HepG2 (cell line): Measurements from ENCODE around the gene HOXA5. TPM values are rescaled to one million over a fixed set of nuclear protein-coding genes. Genes with fewer than 3 reads are reported as not detected.

ENCODE experiments used
- CCDC6 ChIP-seq: sonication (generic); formaldehyde crosslinking; IDR thresholded peaks from 2 replicates; pipeline ENCODE4 v1.8.1; 2022; ENCODE audit warnings: mild to moderate bottlenecking, missing genetic modification reagents, moderate library complexity
- DMTF1 ChIP-seq: sonication (generic); formaldehyde crosslinking; IDR thresholded peaks from 2 replicates; pipeline ENCODE4 v1.4.0; 2020; ENCODE audit warnings: mild to moderate bottlenecking, missing genetic modification reagents
- DR1 ChIP-seq: sonication (generic); formaldehyde crosslinking; IDR thresholded peaks from 2 replicates; pipeline ENCODE4 v1.8.0; 2021; ENCODE audit warnings: mild to moderate bottlenecking, missing genetic modification reagents, inconsistent platforms
- FOXA1 ChIP-seq, 2 experiments: fragments of 450-650 bp in 1 of 2; sonication (generic) in 1 of 2; formaldehyde crosslinking in 1 of 2; IDR thresholded peaks; 2 replicates each; pipeline versions ENCODE4 v1.4.0 to v1.6.1; 2016 to 2020; ENCODE audit warnings: missing genetic modification reagents in 1 of 2
- GTF2F1 ChIP-seq: fragments of 150-350 bp; IDR thresholded peaks from 2 replicates; pipeline ENCODE4 v1.6.1; 2014; ENCODE audit warnings: low read length
- HNRNPK ChIP-seq: fragments of 200-400 bp; formaldehyde crosslinking; IDR thresholded peaks from 2 replicates; pipeline ENCODE4 v1.6.1; 2018; ENCODE audit warnings: low read length, low read depth, moderate library complexity, mild to moderate bottlenecking; ENCODE audit not compliant: poor library complexity, severe bottlenecking
- HNRNPL ChIP-seq: fragments of 200-400 bp; formaldehyde crosslinking; IDR thresholded peaks from 2 replicates; pipeline ENCODE4 v1.6.1; 2017; ENCODE audit warnings: mild to moderate bottlenecking, low read depth, low read length
- MAZ ChIP-seq, 2 experiments: sonication (generic) in 1 of 2; formaldehyde crosslinking in 1 of 2; IDR thresholded peaks; 2 replicates each; pipeline versions ENCODE4 v1.5.0 to v1.6.1; 2012 to 2020; ENCODE audit warnings: low read depth in 2 of 2, mild to moderate bottlenecking in 2 of 2, borderline replicate concordance in 1 of 2, improper control_type of control experiment in 1 of 2, low read length in 1 of 2, missing genetic modification reagents in 1 of 2, moderate library complexity in 1 of 2
- NR2F2 ChIP-seq: IDR thresholded peaks from 2 replicates; pipeline ENCODE4 v1.6.1; 2012; ENCODE audit warnings: low read depth, inconsistent platforms, borderline replicate concordance
- PAF1 ChIP-seq: IDR thresholded peaks from 2 replicates; pipeline ENCODE4 v1.6.1; 2016; ENCODE audit warnings: missing genetic modification reagents, missing compliant biosample characterization
- POLR2A ChIP-seq, 2 experiments: IDR thresholded peaks; 2 replicates each; pipeline ENCODE4 v1.6.1; 2011; ENCODE audit warnings: low read depth in 2 of 2, low read length in 2 of 2, mild to moderate bottlenecking in 1 of 2, moderate library complexity in 1 of 2; ENCODE audit not compliant: insufficient read depth in 1 of 2
- REL ChIP-seq: sonication (generic); formaldehyde crosslinking; conservative IDR thresholded peaks from 2 replicates; pipeline ENCODE4 v1.8.0; 2022; ENCODE audit warnings: mild to moderate bottlenecking, missing genetic modification reagents, moderate library complexity
- SALL2 ChIP-seq: sonication (generic); formaldehyde crosslinking; IDR thresholded peaks from 2 replicates; pipeline ENCODE4 v1.8.1; 2023; ENCODE audit warnings: mild to moderate bottlenecking, missing genetic modification reagents, inconsistent platforms
- SAP130 ChIP-seq: IDR thresholded peaks from 2 replicates; pipeline ENCODE4 v1.6.1; 2016; ENCODE audit warnings: low read depth
- SMAD3 ChIP-seq: sonication (generic); formaldehyde crosslinking; IDR thresholded peaks from 2 replicates; pipeline ENCODE4 v1.4.0; 2020; ENCODE audit warnings: missing genetic modification reagents
- STAG1 ChIP-seq: sonication (generic); formaldehyde crosslinking; IDR thresholded peaks from 2 replicates; pipeline ENCODE4 v1.4.0; 2020; ENCODE audit warnings: missing genetic modification reagents
- SYNCRIP ChIP-seq: fragments of 200-400 bp; formaldehyde crosslinking; IDR thresholded peaks from 2 replicates; pipeline ENCODE4 v1.6.1; 2018; ENCODE audit warnings: mild to moderate bottlenecking, low read depth, low read length; ENCODE audit not compliant: insufficient read depth
- ZFP62 ChIP-seq: sonication (generic); formaldehyde crosslinking; IDR thresholded peaks from 2 replicates; pipeline ENCODE4 v1.4.0; 2020; ENCODE audit warnings: missing genetic modification reagents
- ZNF616 ChIP-seq: sonication (generic); formaldehyde crosslinking; IDR thresholded peaks from 2 replicates; pipeline ENCODE4 v1.5.0; 2020; ENCODE audit warnings: low read depth, mild to moderate bottlenecking, missing genetic modification reagents
- polyA plus RNA-seq, 8 experiments: library from polyadenylated mRNA; depleted of rRNA in 3 of 8; stranded (reverse) in 7 of 8; unstranded in 1 of 8; fragments of >200 nt; fragmentation: Illumina TruSeq in 4 of 8; extraction: Trizol in 4 of 8; gene quantifications; 2 replicates each; pipeline versions ENCODE4 v1.2.1 to v1.2.3, GENCODE V29; 2011 to 2016; ENCODE audit warnings: low read depth in 4 of 8, missing spikeins in 1 of 8, mixed read lengths in 1 of 8; ENCODE audit not compliant: insufficient read depth in 1 of 8
- total RNA-seq, 5 experiments: library from RNA; depleted of rRNA; stranded (reverse); fragments of >200 nt; fragmentation: Illumina TruSeq; extraction: Trizol; gene quantifications; 2 replicates each; pipeline ENCODE4 v1.2.3, GENCODE V29; 2016; ENCODE audit warnings: low read depth in 1 of 5
- TF ChIP-seq, protein P1 (sequence below): sonication (generic); formaldehyde crosslinking; IDR thresholded peaks from 2 replicates; pipeline ENCODE4 v1.4.0; 2020; ENCODE audit warnings: mild to moderate bottlenecking, missing genetic modification reagents
- TF ChIP-seq, protein P2 (sequence below): sonication (generic); formaldehyde crosslinking; IDR thresholded peaks from 2 replicates; pipeline ENCODE4 v1.8.1; 2023; ENCODE audit warnings: mild to moderate bottlenecking, missing genetic modification reagents
- TF ChIP-seq, protein P3 (sequence below): IDR thresholded peaks from 2 replicates; pipeline ENCODE4 v1.6.1; 2016; ENCODE audit warnings: low read depth, borderline replicate concordance

Gene HOXA5
- total and polyA plus RNA-seq, 2 of the 13 experiments (the other 11 are each of a cell fraction or from before 2014, with no cell fraction given), result 3.2 to 3.6 TPM

GRCh38 chr7:27122077-27122910 is 21.2 kb downstream of the HOXA5 start (continued):
- TF ChIP-seq, protein P1, sequence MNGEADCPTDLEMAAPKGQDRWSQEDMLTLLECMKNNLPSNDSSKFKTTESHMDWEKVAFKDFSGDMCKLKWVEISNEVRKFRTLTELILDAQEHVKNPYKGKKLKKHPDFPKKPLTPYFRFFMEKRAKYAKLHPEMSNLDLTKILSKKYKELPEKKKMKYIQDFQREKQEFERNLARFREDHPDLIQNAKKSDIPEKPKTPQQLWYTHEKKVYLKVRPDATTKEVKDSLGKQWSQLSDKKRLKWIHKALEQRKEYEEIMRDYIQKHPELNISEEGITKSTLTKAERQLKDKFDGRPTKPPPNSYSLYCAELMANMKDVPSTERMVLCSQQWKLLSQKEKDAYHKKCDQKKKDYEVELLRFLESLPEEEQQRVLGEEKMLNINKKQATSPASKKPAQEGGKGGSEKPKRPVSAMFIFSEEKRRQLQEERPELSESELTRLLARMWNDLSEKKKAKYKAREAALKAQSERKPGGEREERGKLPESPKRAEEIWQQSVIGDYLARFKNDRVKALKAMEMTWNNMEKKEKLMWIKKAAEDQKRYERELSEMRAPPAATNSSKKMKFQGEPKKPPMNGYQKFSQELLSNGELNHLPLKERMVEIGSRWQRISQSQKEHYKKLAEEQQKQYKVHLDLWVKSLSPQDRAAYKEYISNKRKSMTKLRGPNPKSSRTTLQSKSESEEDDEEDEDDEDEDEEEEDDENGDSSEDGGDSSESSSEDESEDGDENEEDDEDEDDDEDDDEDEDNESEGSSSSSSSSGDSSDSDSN (CRISPR knock-in tag), result no peak; the same call in 1 of the 2 replicates
- TF ChIP-seq POLR2A (IDR thresholded peaks at IDR 0.05; ENCODE audit: insufficient read depth in 1 of 2, low read depth in 2 of 2, low read length in 2 of 2), result peak; percentile 81 to 96
- no peak for TF ChIP-seq ZFP62 (CRISPR knock-in tag)
- TF ChIP-seq, protein P2, sequence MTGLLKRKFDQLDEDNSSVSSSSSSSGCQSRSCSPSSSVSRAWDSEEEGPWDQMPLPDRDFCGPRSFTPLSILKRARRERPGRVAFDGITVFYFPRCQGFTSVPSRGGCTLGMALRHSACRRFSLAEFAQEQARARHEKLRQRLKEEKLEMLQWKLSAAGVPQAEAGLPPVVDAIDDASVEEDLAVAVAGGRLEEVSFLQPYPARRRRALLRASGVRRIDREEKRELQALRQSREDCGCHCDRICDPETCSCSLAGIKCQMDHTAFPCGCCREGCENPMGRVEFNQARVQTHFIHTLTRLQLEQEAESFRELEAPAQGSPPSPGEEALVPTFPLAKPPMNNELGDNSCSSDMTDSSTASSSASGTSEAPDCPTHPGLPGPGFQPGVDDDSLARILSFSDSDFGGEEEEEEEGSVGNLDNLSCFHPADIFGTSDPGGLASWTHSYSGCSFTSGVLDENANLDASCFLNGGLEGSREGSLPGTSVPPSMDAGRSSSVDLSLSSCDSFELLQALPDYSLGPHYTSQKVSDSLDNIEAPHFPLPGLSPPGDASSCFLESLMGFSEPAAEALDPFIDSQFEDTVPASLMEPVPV (CRISPR knock-in tag), result 0 out of 2 replicates have a peak, but pooled peaks have one; percentile 27
- TF ChIP-seq ZNF616 (CRISPR knock-in tag), result no peak
- TF ChIP-seq DR1, result peak; percentile 80; the same call in 1 of the 2 replicates
- TF ChIP-seq GTF2F1, result no peak
- TF ChIP-seq SALL2 (CRISPR knock-in tag), result no peak; the same call in 1 of the 2 replicates
- no peak for TF ChIP-seq PAF1 (CRISPR knock-in tag)
- TF ChIP-seq, protein P3, sequence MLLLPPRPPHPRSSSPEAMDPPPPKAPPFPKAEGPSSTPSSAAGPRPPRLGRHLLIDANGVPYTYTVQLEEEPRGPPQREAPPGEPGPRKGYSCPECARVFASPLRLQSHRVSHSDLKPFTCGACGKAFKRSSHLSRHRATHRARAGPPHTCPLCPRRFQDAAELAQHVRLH, result 0 out of 2 replicates have a peak, but pooled peaks have one; percentile 52
- no peak for TF ChIP-seq FOXA1 (IDR thresholded peaks at IDR 0.05)
- peak; percentile 41; the same call in 1 of the 2 replicates for TF ChIP-seq FOXA1 (CRISPR knock-in tag; IDR thresholded peaks at IDR 0.05)
- TF ChIP-seq HNRNPK, result no peak
- TF ChIP-seq SYNCRIP, result no peak
- TF ChIP-seq SMAD3 (CRISPR knock-in tag), result 0 out of 2 replicates have a peak, but pooled peaks have one; percentile 33
- peak; percentile 69; the same call in 1 of the 2 replicates for TF ChIP-seq CCDC6
- TF ChIP-seq DMTF1, result no peak
- TF ChIP-seq REL (CRISPR knock-in tag), result no peak
- 0 out of 2 replicates have a peak, but pooled peaks have one; percentile 57 for TF ChIP-seq MAZ (IDR thresholded peaks at IDR 0.05; ENCODE audit: borderline replicate concordance, low read depth, low read length)
- TF ChIP-seq MAZ (CRISPR knock-in tag; IDR thresholded peaks at IDR 0.05; ENCODE audit: low read depth), result no peak
- peak; percentile 18; the same call in 1 of the 2 replicates for TF ChIP-seq NR2F2
- TF ChIP-seq SAP130, result peak; percentile 89
- peak; percentile 9; the same call in 1 of the 2 replicates for TF ChIP-seq STAG1
- TF ChIP-seq HNRNPL, result peak; percentile 43; the same call in 1 of the 2 replicates
